GM18868 (cell line): Measurements from ENCODE around the gene HSPB3.
"Not testable (repeated sequence)": the region's sequence is repeated elsewhere in the genome, so short reads cannot be mapped to it uniquely, and the experiment has no call there.

Experiments
- ATAC-seq: cut with Tn5 transposase; IDR thresholded peaks from one replicate; pipeline ENCODE4 v1.9.1; 2021; ENCODE audit warnings: mild to moderate bottlenecking, moderate library complexity; ENCODE audit not compliant: unreplicated experiment

Gene HSPB3

GRCh38 chr5:54455413-54456157 is at the start of gene HSPB3:
Gene HSPB3, plus strand, starts transcription at chr5:54455699. Its CDS starts 91 bp downstream, at chr5:54455790.
- no peak for ATAC-seq

GRCh38 chr5:54411176-54411575 is 44.3 kb upstream of the HSPB3 start:
- ATAC-seq: no peak

GRCh38 chr5:54412913-54413312 is 42.6 kb upstream of the HSPB3 start:
- ATAC-seq: no peak

- no peak for ATAC-seq
Measured at GRCh38 chr5:54415147-54415546, 40.4 kb upstream of the HSPB3 start.

- no peak for ATAC-seq
Measured at GRCh38 chr5:54415896-54416601, 39.5 kb upstream of the HSPB3 start.

- ATAC-seq: peak; percentile 81
Measured at GRCh38 chr5:54419573-54420423, 35.7 kb upstream of the HSPB3 start.

GRCh38 chr5:54420511-54420910 is 35.0 kb upstream of the HSPB3 start:
- ATAC-seq: not testable (repeated sequence)

- ATAC-seq: no peak
Measured at GRCh38 chr5:54421976-54422375, 33.5 kb upstream of the HSPB3 start.

- ATAC-seq: no peak
Measured at GRCh38 chr5:54425258-54425657, 30.2 kb upstream of the HSPB3 start.

GRCh38 chr5:54426209-54426608 is 29.3 kb upstream of the HSPB3 start:
- no peak for ATAC-seq

- ATAC-seq: not testable (repeated sequence)
Measured at GRCh38 chr5:54434650-54435049, 20.8 kb upstream of the HSPB3 start.

- no peak for ATAC-seq
Measured at GRCh38 chr5:54438620-54439389, 16.7 kb upstream of the HSPB3 start.

GRCh38 chr5:54440456-54440893 is 15.0 kb upstream of the HSPB3 start:
- ATAC-seq: peak; percentile 90

GRCh38 chr5:54442271-54442670 is 13.2 kb upstream of the HSPB3 start:
- no peak for ATAC-seq

GRCh38 chr5:54443270-54443669 is 12.2 kb upstream of the HSPB3 start:
- peak; percentile 59 for ATAC-seq

- ATAC-seq: no peak
Measured at GRCh38 chr5:54445691-54446378, 9.7 kb upstream of the HSPB3 start.

GRCh38 chr5:54446379-54446732 is 9.1 kb upstream of the HSPB3 start:
- ATAC-seq: no peak

GRCh38 chr5:54449923-54450322 is 5.6 kb upstream of the HSPB3 start:
- no peak for ATAC-seq

- no peak for ATAC-seq
Measured at GRCh38 chr5:54450542-54450941, 5.0 kb upstream of the HSPB3 start.

- no peak for ATAC-seq
Measured at GRCh38 chr5:54453046-54453445, 2.5 kb upstream of the HSPB3 start.
